CD4-positive, CD25-positive, alpha-beta regulatory T cell (primary cell): Measurements from ENCODE around the gene PEA15. TPM values are rescaled to one million over a fixed set of nuclear protein-coding genes. Genes with fewer than 3 reads are reported as not detected.
A peak's percentile ranks its signal among the peaks of the same experiment; 100 is the strongest.

ENCODE experiments used
- ATAC-seq, 2 donors: fragments of 150-1000 bp; cut with Tn5 transposase; one replicate each; pipeline ENCODE4 v1.10.0; 2021; ENCODE audit warnings: low read depth in 2 of 2, moderate number of reproducible peaks in 2 of 2, moderate library complexity in 1 of 2
- DNase-seq, 3 donors: peaks; one replicate each; pipeline versions ENCODE4 v3.0.0 to v3.0.0-alpha.2; 2012 to 2022; ENCODE audit warnings: mixed read lengths in 1 of 3
- H3K27ac ChIP-seq: one replicate; pipeline ENCODE4 v1.7.0; 2013; ENCODE audit warnings: mild to moderate bottlenecking, low read length; ENCODE audit not compliant: insufficient read depth, poor library complexity, severe bottlenecking
- H3K27me3 ChIP-seq: one replicate; pipeline ENCODE4 v1.7.0; 2013; ENCODE audit warnings: low read length; ENCODE audit not compliant: control insufficient read depth, insufficient read depth
- H3K36me3 ChIP-seq: one replicate; pipeline ENCODE4 v1.7.0; 2013; ENCODE audit warnings: mild to moderate bottlenecking, low read length, moderate library complexity; ENCODE audit not compliant: control insufficient read depth, insufficient read depth
- H3K4me1 ChIP-seq: 2 replicates; pipeline ENCODE4 v1.7.0; 2013; ENCODE audit warnings: mild to moderate bottlenecking, low read length; ENCODE audit not compliant: insufficient read depth, control insufficient read depth, poor library complexity, severe bottlenecking
- H3K4me3 ChIP-seq: one replicate; pipeline ENCODE4 v1.7.0; 2013; ENCODE audit warnings: low read depth, mild to moderate bottlenecking, low read length, moderate library complexity
- H3K9me3 ChIP-seq, 2 experiments: 1 replicate in 1 of 2; 2 replicates in 1 of 2; pipeline ENCODE4 v1.7.0; 2013; ENCODE audit warnings: low read length in 2 of 2, mild to moderate bottlenecking in 1 of 2, moderate library complexity in 1 of 2; ENCODE audit not compliant: control insufficient read depth in 2 of 2
- H3K27ac Mint-ChIP-seq, 3 donors: one replicate each; pipeline ENCODE4 v1.8.0; 2020 to 2022; ENCODE audit warnings: mild to moderate bottlenecking in 3 of 3, mixed read lengths in 3 of 3, moderate library complexity in 2 of 3
- H3K27me3 Mint-ChIP-seq: one replicate; pipeline ENCODE4 v1.8.0; 2022; ENCODE audit warnings: mild to moderate bottlenecking, mixed read lengths
- H3K36me3 Mint-ChIP-seq: one replicate; pipeline ENCODE4 v1.8.0; 2020; ENCODE audit warnings: mixed read lengths
- H3K4me1 Mint-ChIP-seq, 4 donors: one replicate each; pipeline ENCODE4 v1.8.0; 2020 to 2022; ENCODE audit warnings: mixed read lengths in 4 of 4, mild to moderate bottlenecking in 1 of 4
- H3K4me3 Mint-ChIP-seq, 4 donors: one replicate each; pipeline ENCODE4 v1.8.0; 2020 to 2022; ENCODE audit warnings: mild to moderate bottlenecking in 4 of 4, mixed read lengths in 4 of 4, moderate library complexity in 3 of 4
- H3K9me3 Mint-ChIP-seq, 7 donors: one replicate each; pipeline ENCODE4 v1.8.0; 2020 to 2022; ENCODE audit warnings: mixed read lengths in 7 of 7, mild to moderate bottlenecking in 3 of 7, moderate library complexity in 2 of 7
- polyA plus RNA-seq, 4 donors: library from polyadenylated mRNA; unstranded; fragments of 300-500 nt; fragmentation: Illumina TruSeq; gene quantifications; one replicate each; pipeline ENCODE4 v1.2.3, GENCODE V29; 2021
- total RNA-seq: library from RNA; stranded (reverse); gene quantifications from one replicate; pipeline ENCODE4 v1.2.3, GENCODE V29; 2022

The PEA15 gene
- total RNA-seq (21.5 TPM), polyA plus RNA-seq (10 to 100 TPM in 1 of 4 donors, 1 to 10 TPM in 3; 7.5 to 10.2 (median 8.3) TPM)

- Mint-ChIP-seq H3K9me3 (no peaks in the 10 kb centered on the region), H3K27ac (peak within 1 kb of the TSS; percentile 92 to 95 (median 93)), H3K36me3 (peaks cover 3% of the 10 kb centered on the region), H3K27me3 (no peaks in the 10 kb centered on the region), H3K4me1 (peaks cover 0 to 54% (median 35%) of the 10 kb centered on the region in 4 donors), H3K4me3 (peak within 1 kb of the TSS; percentile 88 to 98 (median 94))
- Histone ChIP-seq H3K36me3 (no peaks in the 10 kb centered on the region), H3K27me3 (no peaks in the 10 kb centered on the region), H3K4me1 (peaks cover 14% of the 10 kb centered on the region), H3K4me3 (peak within 1 kb of the TSS; percentile 75), H3K27ac (peak within 1 kb of the TSS; percentile 73), H3K9me3 (no peaks in the 10 kb centered on the region)
- peak; percentile 57 to 71 (median 58) for DNase-seq
- ATAC-seq: peak; percentile 71 to 72
These were observed at the start of gene PEA15 for GRCh38 chr1:160205242-160206035. TSS of gene PEA15 (plus strand) at chr1:160205384. CDS start at chr1:160211545, 6,161 bp downstream.

GRCh38 chr1:160156361-160156760 lies 48.8 kb upstream of the PEA15 start:
- H3K36me3 ChIP-seq: no peaks in the 10 kb centered on the region
- Mint-ChIP-seq H3K4me1 (peaks cover 0 to 1% (median 0%) of the 10 kb centered on the region in 4 donors), H3K36me3 (no peaks in the 10 kb centered on the region), H3K4me3 (no peak overlapping the region), H3K9me3 (no peaks in the 10 kb centered on the region), H3K27ac (no peak overlapping the region), H3K27me3 (peaks cover 18% of the 10 kb centered on the region)
- ATAC-seq: no peak
- no peak overlapping the region for H3K4me3 ChIP-seq
- DNase-seq: no peak
- no peaks in the 10 kb centered on the region for H3K9me3 ChIP-seq
- H3K4me1 ChIP-seq: no peaks in the 10 kb centered on the region
- no peaks in the 10 kb centered on the region for H3K27me3 ChIP-seq
- H3K27ac ChIP-seq: no peak overlapping the region

GRCh38 chr1:160157174-160157573 lies 48.0 kb upstream of the PEA15 start:
- H3K27me3 Mint-ChIP-seq: peaks cover 26% of the 10 kb centered on the region
- Histone ChIP-seq H3K9me3 (no peaks in the 10 kb centered on the region), H3K36me3 (no peaks in the 10 kb centered on the region), H3K4me3 (no peak overlapping the region), H3K27ac (no peak overlapping the region), H3K27me3 (no peaks in the 10 kb centered on the region), H3K4me1 (no peaks in the 10 kb centered on the region)
- ATAC-seq (no peak), DNase-seq (no peak)
- H3K27ac Mint-ChIP-seq: peak overlapping the region in 1 of 3 donors; percentile 57
- no peak overlapping the region for H3K4me3 Mint-ChIP-seq
- peaks cover 0 to 4% (median under 1%) of the 10 kb centered on the region in 4 donors for H3K4me1 Mint-ChIP-seq
- H3K9me3 Mint-ChIP-seq: no peaks in the 10 kb centered on the region
- H3K36me3 Mint-ChIP-seq: no peaks in the 10 kb centered on the region

GRCh38 chr1:160158031-160158430 lies 47.2 kb upstream of the PEA15 start:
- H3K9me3 Mint-ChIP-seq: no peaks in the 10 kb centered on the region
- Histone ChIP-seq H3K4me3 (no peak overlapping the region), H3K27me3 (no peaks in the 10 kb centered on the region), H3K27ac (no peak overlapping the region), H3K4me1 (no peaks in the 10 kb centered on the region), H3K36me3 (no peaks in the 10 kb centered on the region), H3K9me3 (no peaks in the 10 kb centered on the region)
- H3K4me1 Mint-ChIP-seq: peaks cover 0 to 4% (median 2%) of the 10 kb centered on the region in 4 donors
- H3K27me3 Mint-ChIP-seq: peaks cover 26% of the 10 kb centered on the region
- ATAC-seq (no peak), DNase-seq (no peak)
- no peak overlapping the region for H3K4me3 Mint-ChIP-seq
- H3K27ac Mint-ChIP-seq: no peak overlapping the region
- no peaks in the 10 kb centered on the region for H3K36me3 Mint-ChIP-seq

GRCh38 chr1:160158534-160158933 lies 46.6 kb upstream of the PEA15 start:
- H3K9me3 ChIP-seq: no peaks in the 10 kb centered on the region
- H3K4me1 Mint-ChIP-seq: peaks cover 0 to 4% (median 3%) of the 10 kb centered on the region in 4 donors
- H3K4me1 ChIP-seq: no peaks in the 10 kb centered on the region
- no peak overlapping the region for H3K27ac Mint-ChIP-seq
- no peak overlapping the region for H3K27ac ChIP-seq
- H3K36me3 ChIP-seq: no peaks in the 10 kb centered on the region
- peaks cover 26% of the 10 kb centered on the region for H3K27me3 Mint-ChIP-seq
- H3K9me3 Mint-ChIP-seq: no peaks in the 10 kb centered on the region
- H3K4me3 ChIP-seq: no peak overlapping the region
- no peaks in the 10 kb centered on the region for H3K27me3 ChIP-seq
- ATAC-seq: no peak
- H3K36me3 Mint-ChIP-seq: no peaks in the 10 kb centered on the region
- DNase-seq: no peak
- no peak overlapping the region for H3K4me3 Mint-ChIP-seq

- Histone ChIP-seq H3K4me1 (no peaks in the 10 kb centered on the region), H3K27ac (no peak overlapping the region), H3K36me3 (no peaks in the 10 kb centered on the region), H3K27me3 (no peaks in the 10 kb centered on the region), H3K9me3 (no peaks in the 10 kb centered on the region), H3K4me3 (no peak overlapping the region)
- no peak overlapping the region for H3K27ac Mint-ChIP-seq
- ATAC-seq (no peak), DNase-seq (no peak)
- peaks cover 22% of the 10 kb centered on the region for H3K27me3 Mint-ChIP-seq
- no peak overlapping the region for H3K4me3 Mint-ChIP-seq
- H3K4me1 Mint-ChIP-seq: peaks cover 0 to 4% (median 3%) of the 10 kb centered on the region in 4 donors
- H3K9me3 Mint-ChIP-seq: no peaks in the 10 kb centered on the region
- H3K36me3 Mint-ChIP-seq: no peaks in the 10 kb centered on the region
These were observed 45.3 kb upstream of the PEA15 start for GRCh38 chr1:160159846-160160245.

GRCh38 chr1:160161965-160162705 lies 43.0 kb upstream of the PEA15 start:
- Histone ChIP-seq H3K36me3 (no peaks in the 10 kb centered on the region), H3K27me3 (no peaks in the 10 kb centered on the region), H3K4me1 (no peaks in the 10 kb centered on the region), H3K27ac (no peak overlapping the region), H3K4me3 (no peak overlapping the region), H3K9me3 (no peaks in the 10 kb centered on the region)
- Mint-ChIP-seq H3K4me1 (peaks cover 0 to 4% (median 3%) of the 10 kb centered on the region in 4 donors), H3K4me3 (no peak overlapping the region), H3K27me3 (peaks cover 22% of the 10 kb centered on the region), H3K27ac (no peak overlapping the region), H3K36me3 (no peaks in the 10 kb centered on the region), H3K9me3 (no peaks in the 10 kb centered on the region)
- DNase-seq (no peak), ATAC-seq (no peak)
